ENCODE measurements around the gene FASLG.
"Not testable (repeated sequence)": the region's sequence is repeated elsewhere in the genome, so short reads cannot be mapped to it uniquely, and the experiment has no call there.

FASLG gene

DNA sequence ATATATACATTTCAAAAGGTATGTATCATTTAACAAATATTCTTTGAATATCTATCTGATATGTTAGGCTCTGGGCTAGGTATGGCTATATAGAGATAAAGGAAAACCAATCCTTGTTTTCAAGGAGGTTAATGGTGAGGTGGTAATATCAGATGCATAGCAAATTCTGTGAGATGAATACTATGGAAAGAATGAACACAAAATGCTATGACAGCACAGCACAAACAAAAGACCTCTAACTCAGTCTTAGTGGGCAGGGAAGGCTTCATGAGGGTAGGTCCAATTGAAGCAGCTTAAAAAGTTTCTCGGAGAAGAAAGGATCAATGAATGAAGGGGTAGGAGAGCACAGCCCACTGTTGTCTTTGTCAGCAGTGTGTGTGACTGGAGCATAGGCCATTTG lies 27.2 kb downstream of the FASLG start:
- DNase-seq (ENCODE audit: extremely low read depth, low read depth) = no peak
- no peak overlapping the region for H3K4me3 ChIP-seq (replicated peaks; ENCODE audit: low read depth, low read length)

DNA sequence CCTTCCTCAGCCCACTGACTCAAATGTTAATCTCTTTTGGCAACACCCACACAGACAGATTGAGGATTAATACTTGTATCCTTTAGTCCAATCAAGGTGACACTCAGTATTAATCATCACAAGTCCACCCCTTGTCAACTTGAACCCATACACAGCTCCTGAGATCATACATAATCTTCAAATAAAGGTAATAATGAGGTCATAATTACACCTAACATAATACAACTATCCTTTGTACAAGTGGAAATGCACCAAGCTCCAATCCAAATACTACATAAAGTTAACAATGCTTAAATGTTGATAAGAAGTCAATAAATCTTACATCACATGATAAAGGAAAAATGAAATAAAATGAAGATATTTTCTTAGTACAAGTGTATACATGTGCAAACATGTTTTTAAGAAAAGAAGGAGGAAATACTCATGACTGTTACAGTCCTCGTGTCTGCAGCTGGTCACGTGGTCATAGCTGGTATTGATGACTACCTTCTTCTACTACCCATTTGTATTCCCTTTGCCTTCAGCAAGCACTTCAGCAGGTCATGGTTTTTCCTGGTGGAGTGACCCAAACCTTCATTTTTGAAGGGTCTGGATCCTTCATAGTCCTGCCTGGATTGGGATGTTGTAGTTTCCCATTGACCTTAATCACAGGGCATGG lies 29.7 kb downstream of the FASLG start:
- DNase-seq (ENCODE audit: extremely low read depth, low read depth); H3K4me3 ChIP-seq (replicated peaks; ENCODE audit: low read depth, low read length): not testable (repeated sequence)

More for the DNA sequence above, 27.2 kb downstream of the FASLG start:
- TF ChIP-seq, protein P1, sequence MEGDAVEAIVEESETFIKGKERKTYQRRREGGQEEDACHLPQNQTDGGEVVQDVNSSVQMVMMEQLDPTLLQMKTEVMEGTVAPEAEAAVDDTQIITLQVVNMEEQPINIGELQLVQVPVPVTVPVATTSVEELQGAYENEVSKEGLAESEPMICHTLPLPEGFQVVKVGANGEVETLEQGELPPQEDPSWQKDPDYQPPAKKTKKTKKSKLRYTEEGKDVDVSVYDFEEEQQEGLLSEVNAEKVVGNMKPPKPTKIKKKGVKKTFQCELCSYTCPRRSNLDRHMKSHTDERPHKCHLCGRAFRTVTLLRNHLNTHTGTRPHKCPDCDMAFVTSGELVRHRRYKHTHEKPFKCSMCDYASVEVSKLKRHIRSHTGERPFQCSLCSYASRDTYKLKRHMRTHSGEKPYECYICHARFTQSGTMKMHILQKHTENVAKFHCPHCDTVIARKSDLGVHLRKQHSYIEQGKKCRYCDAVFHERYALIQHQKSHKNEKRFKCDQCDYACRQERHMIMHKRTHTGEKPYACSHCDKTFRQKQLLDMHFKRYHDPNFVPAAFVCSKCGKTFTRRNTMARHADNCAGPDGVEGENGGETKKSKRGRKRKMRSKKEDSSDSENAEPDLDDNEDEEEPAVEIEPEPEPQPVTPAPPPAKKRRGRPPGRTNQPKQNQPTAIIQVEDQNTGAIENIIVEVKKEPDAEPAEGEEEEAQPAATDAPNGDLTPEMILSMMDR (IDR thresholded peaks at IDR 0.05; ENCODE audit: low read depth, low read length, missing control alignments) = no peak

DNA sequence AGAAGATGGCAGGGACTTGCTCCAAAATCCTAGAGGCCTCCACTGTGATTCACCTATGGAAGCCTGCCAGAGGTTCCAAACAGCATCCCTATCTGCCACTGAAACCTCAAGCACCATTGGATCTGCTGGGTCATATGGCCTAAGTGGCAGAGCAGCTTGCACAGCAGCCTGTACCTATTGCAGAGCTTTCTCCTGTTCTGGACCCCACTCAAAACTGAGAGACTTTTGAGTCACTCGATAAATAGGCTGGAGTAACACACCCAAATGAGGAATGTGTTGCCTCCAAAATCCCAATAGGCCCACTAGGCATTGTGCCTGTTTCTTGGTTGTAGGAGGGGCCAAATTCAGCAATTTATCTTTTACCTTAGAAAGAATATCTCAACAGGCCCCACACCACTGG lies 32.0 kb downstream of the FASLG start:
- DNase-seq (ENCODE audit: extremely low read depth, low read depth); H3K4me3 ChIP-seq (replicated peaks; ENCODE audit: low read depth, low read length): not testable (repeated sequence)

DNA sequence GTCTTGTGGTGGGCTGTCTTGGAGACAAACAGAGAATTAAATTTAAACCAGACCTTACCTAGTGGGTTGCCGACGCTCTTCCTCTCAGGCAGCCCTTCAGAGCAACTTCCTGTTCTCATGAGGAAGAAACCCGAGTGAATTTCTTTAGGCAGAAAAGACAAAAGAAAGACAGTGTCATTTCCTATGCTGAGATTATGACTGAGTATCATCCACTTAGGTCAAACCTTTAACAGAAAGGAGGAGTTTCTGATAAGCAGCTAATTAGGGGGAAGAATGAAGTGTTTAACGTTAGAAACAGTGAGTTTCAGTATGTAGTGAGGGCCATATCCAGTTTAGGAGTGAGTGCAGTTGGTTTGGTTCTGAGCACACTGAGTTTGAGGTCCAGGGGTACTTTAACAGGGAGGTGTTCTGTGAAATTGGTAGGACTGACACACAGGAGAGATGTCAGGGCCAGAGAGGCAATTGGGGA lies 38.7 kb downstream of the FASLG start:
- no peak overlapping the region for H3K4me3 ChIP-seq (replicated peaks; ENCODE audit: low read depth, low read length)
- DNase-seq (ENCODE audit: extremely low read depth, low read depth) = no peak
- TF ChIP-seq, protein P1 (IDR thresholded peaks at IDR 0.05; ENCODE audit: low read depth, low read length, missing control alignments) = no peak

DNA sequence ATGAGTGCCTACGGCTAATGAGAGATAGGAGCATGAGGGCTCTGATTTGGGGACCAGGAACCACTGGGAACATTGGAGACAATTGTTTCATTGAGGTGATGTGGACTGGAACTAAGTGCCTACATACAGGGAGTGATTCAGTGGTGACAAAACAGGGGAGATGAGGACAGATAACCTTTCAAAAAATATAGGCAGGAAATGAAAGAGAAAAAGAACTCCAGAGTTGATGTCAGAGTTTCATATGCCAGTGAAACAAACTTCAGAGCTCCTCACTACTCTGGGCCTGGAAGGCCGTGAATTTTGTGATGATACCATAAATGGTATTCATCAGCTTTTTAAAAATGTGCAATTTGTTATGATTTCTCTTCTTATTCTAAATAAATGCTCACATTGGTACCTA lies 39.3 kb downstream of the FASLG start:
- no peak overlapping the region for H3K4me3 ChIP-seq (replicated peaks; ENCODE audit: low read depth, low read length)
- no peak for DNase-seq (ENCODE audit: extremely low read depth, low read depth)
- TF ChIP-seq, protein P1 (IDR thresholded peaks at IDR 0.05; ENCODE audit: low read depth, low read length, missing control alignments) = no peak

DNA sequence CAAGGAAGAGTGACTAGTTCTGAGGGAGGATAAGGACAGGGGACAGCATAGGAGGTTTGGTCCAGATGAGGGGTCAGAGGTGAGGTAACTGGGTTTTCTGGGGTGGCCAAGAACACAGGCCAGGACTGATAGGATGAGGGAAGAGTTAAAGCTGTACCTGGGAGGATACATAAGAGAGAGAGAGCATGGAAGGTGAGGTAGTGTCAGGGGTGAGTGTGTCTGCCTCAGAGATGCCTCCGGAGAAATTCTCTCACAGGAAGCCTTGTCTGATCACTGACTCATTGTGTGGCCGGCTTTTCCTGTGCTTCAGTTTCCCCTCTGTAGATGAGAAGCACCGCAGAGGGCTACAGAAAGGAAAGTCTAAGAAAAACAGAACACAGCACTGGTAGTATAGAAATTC lies 40.2 kb downstream of the FASLG start:
- TF ChIP-seq, protein P1 (IDR thresholded peaks at IDR 0.05; ENCODE audit: low read depth, low read length, missing control alignments) = no peak
- no peak for DNase-seq (ENCODE audit: extremely low read depth, low read depth)
- H3K4me3 ChIP-seq (replicated peaks; ENCODE audit: low read depth, low read length) = no peak overlapping the region

DNA sequence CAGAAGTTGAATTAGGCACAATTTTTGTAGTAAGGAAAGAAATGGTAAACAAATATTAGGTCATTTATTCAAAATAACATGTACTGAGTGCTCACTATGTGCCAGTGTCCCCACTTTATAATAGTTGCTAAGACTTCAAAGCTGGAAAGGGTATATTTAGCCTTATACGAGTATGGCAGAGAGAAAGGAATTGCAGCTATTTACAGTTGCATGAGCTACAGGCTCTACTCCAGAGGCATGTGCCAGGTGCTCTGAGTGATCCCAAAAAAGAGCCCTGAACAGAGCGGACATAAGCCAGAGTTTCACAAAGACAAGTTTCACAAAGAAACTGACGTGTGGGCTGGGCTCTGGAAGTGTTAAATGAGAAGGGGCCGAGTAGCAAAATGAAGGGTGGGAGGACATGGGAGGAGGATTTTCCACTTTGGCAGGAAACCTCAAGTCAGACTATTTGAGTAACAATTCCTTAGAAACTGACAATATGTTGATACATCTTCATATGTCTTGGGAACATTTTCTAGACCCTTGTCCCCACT lies 40.9 kb downstream of the FASLG start:
- H3K4me3 ChIP-seq (replicated peaks; ENCODE audit: low read depth, low read length) = no peak overlapping the region
- no peak for DNase-seq (ENCODE audit: extremely low read depth, low read depth)
- TF ChIP-seq, protein P1 (IDR thresholded peaks at IDR 0.05; ENCODE audit: low read depth, low read length, missing control alignments) = no peak

DNA sequence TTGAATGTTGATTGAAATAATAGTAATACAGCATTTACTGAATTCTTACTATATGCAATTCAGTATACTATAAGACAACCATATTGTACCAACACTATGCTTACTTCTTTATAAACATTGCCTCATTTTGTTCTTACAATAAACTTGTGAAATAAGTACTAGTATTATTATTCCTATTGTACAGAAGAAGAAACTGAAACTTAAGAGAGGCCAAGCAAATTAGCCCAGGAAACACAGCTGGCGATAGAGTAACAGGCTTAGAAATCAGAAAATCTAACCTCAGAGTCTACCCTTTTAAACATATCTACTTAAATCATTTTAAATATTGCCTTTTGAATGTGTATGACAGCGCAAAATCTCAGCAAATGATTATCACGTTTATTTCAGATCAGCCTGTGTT lies 41.7 kb downstream of the FASLG start:
- H3K4me3 ChIP-seq (replicated peaks; ENCODE audit: low read depth, low read length) = no peak overlapping the region
- no peak for DNase-seq (ENCODE audit: extremely low read depth, low read depth)
- TF ChIP-seq, protein P1 (IDR thresholded peaks at IDR 0.05; ENCODE audit: low read depth, low read length, missing control alignments) = no peak

Data from HFF-Myc (cell line).